Right lobe of liver (tissue), 4 donors: ENCODE results near the gene ARFGAP3.

Experiments
- POLR2A ChIP-seq: fragments of 450-650 bp; IDR thresholded peaks from one replicate; pipeline ENCODE4 v1.6.1; 2017; ENCODE audit warnings: antibody characterized with exemption, mild to moderate bottlenecking
- TF ChIP-seq, protein P1 (sequence below), 4 donors: fragments of 200-600 bp in 3 of 4; fragments of 450-650 bp in 1 of 4; IDR thresholded peaks; one replicate each; pipeline versions ENCODE4 v1.5.1 to v1.8.0; 2016 to 2022; ENCODE audit warnings: antibody characterized with exemption in 4 of 4, mild to moderate bottlenecking in 2 of 4
- donor health status: DM: no; HTN: no; CAD: no.
- donor health status: DM: no; HTN: no; CAD: no.
- donor health status: DM: no; HTN: yes; CAD: no.

DNA sequence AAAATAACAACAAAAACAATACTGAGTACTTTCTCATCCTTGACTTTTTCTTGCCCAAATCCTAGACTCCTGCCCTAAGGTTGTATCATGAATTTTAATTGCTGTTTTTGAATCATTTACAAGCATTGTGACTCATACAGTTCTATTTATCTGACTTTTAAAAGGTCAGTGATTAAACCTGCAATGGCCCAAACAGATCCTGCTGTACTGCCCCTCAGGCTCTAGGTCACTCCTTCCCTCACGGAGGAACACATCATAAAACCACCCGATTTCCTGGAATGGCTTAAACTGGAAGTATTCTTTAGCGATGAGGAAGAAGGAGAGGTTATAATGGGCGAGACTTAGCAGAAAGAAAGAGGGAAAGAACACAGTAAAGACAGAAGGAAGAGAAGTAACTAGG lies 12.3 kb downstream of the ARFGAP3 start:
- TF ChIP-seq POLR2A = no peak
- TF ChIP-seq, protein P1, sequence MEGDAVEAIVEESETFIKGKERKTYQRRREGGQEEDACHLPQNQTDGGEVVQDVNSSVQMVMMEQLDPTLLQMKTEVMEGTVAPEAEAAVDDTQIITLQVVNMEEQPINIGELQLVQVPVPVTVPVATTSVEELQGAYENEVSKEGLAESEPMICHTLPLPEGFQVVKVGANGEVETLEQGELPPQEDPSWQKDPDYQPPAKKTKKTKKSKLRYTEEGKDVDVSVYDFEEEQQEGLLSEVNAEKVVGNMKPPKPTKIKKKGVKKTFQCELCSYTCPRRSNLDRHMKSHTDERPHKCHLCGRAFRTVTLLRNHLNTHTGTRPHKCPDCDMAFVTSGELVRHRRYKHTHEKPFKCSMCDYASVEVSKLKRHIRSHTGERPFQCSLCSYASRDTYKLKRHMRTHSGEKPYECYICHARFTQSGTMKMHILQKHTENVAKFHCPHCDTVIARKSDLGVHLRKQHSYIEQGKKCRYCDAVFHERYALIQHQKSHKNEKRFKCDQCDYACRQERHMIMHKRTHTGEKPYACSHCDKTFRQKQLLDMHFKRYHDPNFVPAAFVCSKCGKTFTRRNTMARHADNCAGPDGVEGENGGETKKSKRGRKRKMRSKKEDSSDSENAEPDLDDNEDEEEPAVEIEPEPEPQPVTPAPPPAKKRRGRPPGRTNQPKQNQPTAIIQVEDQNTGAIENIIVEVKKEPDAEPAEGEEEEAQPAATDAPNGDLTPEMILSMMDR (IDR thresholded peaks at IDR 0.05) = no peak
